CD4-positive, alpha-beta T cell (primary cell): ENCODE data around the gene TNRC6A. TPM values are rescaled to one million over a fixed set of nuclear protein-coding genes. Genes with fewer than 3 reads are reported as not detected.
"Not testable (repeated sequence)": the region's sequence is repeated elsewhere in the genome, so short reads cannot be mapped to it uniquely, and the experiment has no call there.

Source experiments
- ATAC-seq: fragments of 200-7000 bp; cut with Tn5 transposase; one replicate; pipeline ENCODE4 v1.10.0; 2022; ENCODE audit warnings: mild to moderate bottlenecking; ENCODE audit not compliant: poor library complexity
- CTCF ChIA-PET: fragments of 350-600 bp; sonication (Branson Sonifier 250); formaldehyde crosslinking; loops from one replicate; lab custom pipeline; 2021; ENCODE audit warnings: antibody characterized with exemption, inconsistent platforms; lab: Charles Lee
- POLR2A ChIA-PET: fragments of 350-600 bp; sonication (Branson Sonifier 250); formaldehyde crosslinking; loops from one replicate; lab custom pipeline; 2021; ENCODE audit warnings: antibody characterized with exemption, inconsistent platforms; lab: Charles Lee
- DNase-seq, 14 experiments: peaks; one replicate each; pipeline ENCODE4 v3.0.0-alpha.2; 2013 to 2020; ENCODE audit warnings: mixed read lengths in 2 of 14
- H3K27ac ChIP-seq, 2 donors: one replicate each; pipeline versions ENCODE4 v1.5.1 to v1.7.0; 2013; ENCODE audit warnings: low read length in 2 of 2, low read depth in 1 of 2, mild to moderate bottlenecking in 1 of 2
- H3K27me3 ChIP-seq, 2 experiments: 1 replicate in 1 of 2; 2 replicates in 1 of 2; pipeline versions ENCODE4 v1.6.1 to v1.7.0; 2013; ENCODE audit warnings: low read length in 2 of 2, control low read depth in 1 of 2, mild to moderate bottlenecking in 1 of 2, moderate library complexity in 1 of 2; ENCODE audit not compliant: insufficient read depth in 2 of 2, control insufficient read depth in 1 of 2
- H3K36me3 ChIP-seq: one replicate; pipeline ENCODE4 v1.6.1; 2013; ENCODE audit warnings: low read length, control low read depth; ENCODE audit not compliant: insufficient read depth
- H3K4me1 ChIP-seq: one replicate; pipeline ENCODE4 v1.6.1; 2013; ENCODE audit warnings: low read length, control low read depth; ENCODE audit not compliant: insufficient read depth
- H3K4me3 ChIP-seq: one replicate; pipeline ENCODE4 v1.5.1; 2013; ENCODE audit warnings: mild to moderate bottlenecking, low read length, moderate library complexity
- H3K9me3 ChIP-seq, 2 experiments: 1 replicate in 1 of 2; 2 replicates in 1 of 2; pipeline versions ENCODE4 v1.6.1 to v1.7.0; 2013; ENCODE audit warnings: low read length in 2 of 2, mild to moderate bottlenecking in 2 of 2, control low read depth in 1 of 2, moderate library complexity in 1 of 2; ENCODE audit not compliant: control insufficient read depth in 1 of 2, insufficient read depth in 1 of 2
- H3K27ac Mint-ChIP-seq: one replicate; pipeline ENCODE4 v1.8.0; 2020; ENCODE audit warnings: mixed read lengths
- H3K27me3 Mint-ChIP-seq: one replicate; pipeline ENCODE4 v1.8.0; 2021; ENCODE audit warnings: mixed read lengths
- H3K36me3 Mint-ChIP-seq: one replicate; pipeline ENCODE4 v1.8.0; 2021; ENCODE audit warnings: low read depth, mixed read lengths
- H3K4me1 Mint-ChIP-seq: one replicate; pipeline ENCODE4 v1.8.0; 2021; ENCODE audit warnings: low read depth, mixed read lengths
- H3K4me3 Mint-ChIP-seq: one replicate; pipeline ENCODE4 v1.8.0; 2020; ENCODE audit warnings: mild to moderate bottlenecking, mixed read lengths
- H3K9me3 Mint-ChIP-seq: one replicate; pipeline ENCODE4 v1.8.0; 2020; ENCODE audit warnings: mixed read lengths
- intact Hi-C, 2 experiments: fragments of 100-400 bp; cut with DNase I in 1 of 2; cut with micrococcal nuclease in 1 of 2; formaldehyde crosslinking; loops; one replicate each; pipeline versions ENCODE4 v1.15.1 to v1.9.0; 2023 to 2025; cut with DNase I, micrococcal nuclease
- total RNA-seq, 174 experiments: library from RNA in 2 of 174; stranded (reverse) in 2 of 174; gene quantifications; one replicate each; pipeline ENCODE4 v1.2.3 and lab custom pipeline; 2021 to 2026
- TF ChIP-seq, protein P1 (sequence below): fragments of 200-600 bp; IDR thresholded peaks from one replicate; pipeline ENCODE4 v1.8.0; 2022; ENCODE audit warnings: antibody characterized with exemption, mild to moderate bottlenecking

TNRC6A gene
- total RNA-seq, 2 experiments from 2014 or later: 70.4 to 74.6 TPM

DNA sequence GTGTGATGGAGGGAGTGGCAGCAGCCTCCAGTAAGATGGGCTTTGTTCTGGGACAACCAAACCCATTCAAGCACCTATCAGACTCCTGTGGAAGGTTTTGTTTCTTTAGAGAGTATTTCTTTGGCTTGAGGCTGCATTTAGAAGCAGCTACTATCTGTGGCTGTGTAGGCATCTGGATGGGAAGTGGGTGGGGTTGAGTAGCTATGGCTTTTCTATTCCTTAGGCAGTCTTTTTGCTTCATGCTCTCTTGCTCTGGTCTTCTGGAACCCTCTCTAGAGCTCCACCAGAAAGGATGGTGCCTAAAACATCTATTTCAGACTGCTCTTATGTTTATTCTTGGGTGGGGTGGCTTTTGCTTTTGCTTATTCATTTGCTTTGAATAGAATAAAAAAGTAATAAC is 19.9 kb downstream of the TNRC6A start:
- TF ChIP-seq, protein P1, sequence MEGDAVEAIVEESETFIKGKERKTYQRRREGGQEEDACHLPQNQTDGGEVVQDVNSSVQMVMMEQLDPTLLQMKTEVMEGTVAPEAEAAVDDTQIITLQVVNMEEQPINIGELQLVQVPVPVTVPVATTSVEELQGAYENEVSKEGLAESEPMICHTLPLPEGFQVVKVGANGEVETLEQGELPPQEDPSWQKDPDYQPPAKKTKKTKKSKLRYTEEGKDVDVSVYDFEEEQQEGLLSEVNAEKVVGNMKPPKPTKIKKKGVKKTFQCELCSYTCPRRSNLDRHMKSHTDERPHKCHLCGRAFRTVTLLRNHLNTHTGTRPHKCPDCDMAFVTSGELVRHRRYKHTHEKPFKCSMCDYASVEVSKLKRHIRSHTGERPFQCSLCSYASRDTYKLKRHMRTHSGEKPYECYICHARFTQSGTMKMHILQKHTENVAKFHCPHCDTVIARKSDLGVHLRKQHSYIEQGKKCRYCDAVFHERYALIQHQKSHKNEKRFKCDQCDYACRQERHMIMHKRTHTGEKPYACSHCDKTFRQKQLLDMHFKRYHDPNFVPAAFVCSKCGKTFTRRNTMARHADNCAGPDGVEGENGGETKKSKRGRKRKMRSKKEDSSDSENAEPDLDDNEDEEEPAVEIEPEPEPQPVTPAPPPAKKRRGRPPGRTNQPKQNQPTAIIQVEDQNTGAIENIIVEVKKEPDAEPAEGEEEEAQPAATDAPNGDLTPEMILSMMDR: no peak
- ChIA-PET POLR2A (interaction anchor here (1.0 to 1.6 kb wide), 2 partner anchors 12 to 21 kb away, joined by 4 to 6 read pairs; no protein-coding TSS in a partner anchor), CTCF (interaction anchor here (0.9 kb wide), 1 partner anchor 9 kb away, joined by 3 read pairs; no protein-coding TSS in a partner anchor)
- H3K27ac Mint-ChIP-seq: peak overlapping the region; percentile 26
- H3K4me1 Mint-ChIP-seq: peaks cover 82% of the 10 kb centered on the region
- Histone ChIP-seq H3K4me1 (peaks cover 31% of the 10 kb centered on the region), H3K9me3 (no peaks in the 10 kb centered on the region), H3K4me3 (no peak overlapping the region), H3K27ac (no peak overlapping the region), H3K36me3 (peaks cover 20% of the 10 kb centered on the region), H3K27me3 (no peaks in the 10 kb centered on the region)
- ATAC-seq (no peak), DNase-seq (no peak)
- peaks cover 45% of the 10 kb centered on the region for H3K36me3 Mint-ChIP-seq
- no peaks in the 10 kb centered on the region for H3K27me3 Mint-ChIP-seq
- no peak overlapping the region for H3K4me3 Mint-ChIP-seq
- no peaks in the 10 kb centered on the region for H3K9me3 Mint-ChIP-seq
- intact Hi-C loops: no loop called here

DNA sequence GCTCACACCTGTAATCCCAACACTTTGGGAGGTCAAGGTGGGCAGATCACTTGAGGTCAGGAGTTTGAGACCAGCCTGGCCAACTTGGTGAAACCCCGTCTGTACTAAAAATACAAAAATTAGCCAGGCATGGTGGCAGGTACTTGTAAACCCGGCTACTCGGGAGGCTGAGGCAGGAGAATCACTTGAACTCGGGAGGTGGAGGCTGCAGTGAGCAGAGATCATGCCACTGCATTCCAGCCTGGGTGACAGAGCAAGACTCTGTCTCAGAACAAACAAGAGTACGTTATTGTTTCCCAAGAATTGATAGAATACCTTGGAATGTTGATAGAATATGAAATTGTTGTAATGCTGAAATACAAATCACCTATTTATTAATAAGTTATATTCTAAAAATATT is 20.4 kb downstream of the TNRC6A start:
- DNase-seq, H3K27ac Mint-ChIP-seq, H3K27ac ChIP-seq, H3K9me3 Mint-ChIP-seq, ATAC-seq, CTCF ChIA-PET, H3K4me3 ChIP-seq, H3K9me3 ChIP-seq, H3K4me3 Mint-ChIP-seq, H3K27me3 Mint-ChIP-seq, H3K27me3 ChIP-seq, intact Hi-C loops: not testable (repeated sequence)
- Mint-ChIP-seq H3K4me1 (peaks cover 82% of the 10 kb centered on the region), H3K36me3 (peaks cover 41% of the 10 kb centered on the region)
- peaks cover 20% of the 10 kb centered on the region for H3K36me3 ChIP-seq
- H3K4me1 ChIP-seq: peaks cover 28% of the 10 kb centered on the region
- POLR2A ChIA-PET: interaction anchor here (1.0 kb wide), 1 partner anchor 13 kb away, joined by 4 read pairs; no protein-coding TSS in a partner anchor

DNA sequence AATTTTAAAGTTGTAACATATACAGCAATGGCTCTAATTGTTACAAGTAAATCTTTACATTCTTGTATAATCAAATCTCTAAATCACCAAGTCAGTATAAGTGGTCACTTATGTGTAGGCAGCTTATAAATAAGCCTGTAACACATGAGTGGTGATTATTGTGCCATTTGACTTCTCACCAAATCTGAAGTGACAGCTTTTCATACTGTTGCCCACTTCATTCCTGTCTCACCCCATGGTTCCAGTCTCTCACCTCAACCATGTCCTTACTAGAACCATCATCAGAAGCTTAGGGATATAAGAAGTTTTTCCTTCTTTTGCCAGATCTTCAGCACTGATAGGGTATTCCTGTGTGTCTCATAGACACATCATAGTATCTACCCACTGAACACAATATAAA is 23.5 kb downstream of the TNRC6A start:
- H3K36me3 Mint-ChIP-seq: peaks cover 30% of the 10 kb centered on the region
- H3K9me3 ChIP-seq: no peaks in the 10 kb centered on the region
- no peak for ATAC-seq
- peaks cover 10% of the 10 kb centered on the region for H3K36me3 ChIP-seq
- no peaks in the 10 kb centered on the region for H3K9me3 Mint-ChIP-seq
- DNase-seq: no peak
- peaks cover 74% of the 10 kb centered on the region for H3K4me1 Mint-ChIP-seq
- POLR2A ChIA-PET: no interaction called here
- no peaks in the 10 kb centered on the region for H3K27me3 ChIP-seq
- CTCF ChIA-PET: interaction anchor here (1.4 kb wide), 1 partner anchor 22 kb away, joined by 5 read pairs; no protein-coding TSS in a partner anchor
- no peak overlapping the region for H3K4me3 ChIP-seq
- H3K27ac Mint-ChIP-seq: peak overlapping the region; percentile 3
- no peak overlapping the region for H3K4me3 Mint-ChIP-seq
- intact Hi-C loops: no loop called here
- H3K27me3 Mint-ChIP-seq: no peaks in the 10 kb centered on the region
- peaks cover 17% of the 10 kb centered on the region for H3K4me1 ChIP-seq
- H3K27ac ChIP-seq: no peak overlapping the region
- TF ChIP-seq, protein P1: no peak

- Mint-ChIP-seq H3K27ac (peak overlapping the region; percentile 3), H3K27me3 (no peaks in the 10 kb centered on the region), H3K36me3 (peaks cover 27% of the 10 kb centered on the region), H3K4me3 (no peak overlapping the region), H3K4me1 (peaks cover 69% of the 10 kb centered on the region), H3K9me3 (no peaks in the 10 kb centered on the region)
- Histone ChIP-seq H3K27ac (no peak overlapping the region), H3K36me3 (peaks cover 14% of the 10 kb centered on the region), H3K9me3 (no peaks in the 10 kb centered on the region), H3K4me3 (no peak overlapping the region), H3K4me1 (peaks cover 17% of the 10 kb centered on the region), H3K27me3 (no peaks in the 10 kb centered on the region)
- ChIA-PET POLR2A (no interaction called here), CTCF (interaction anchor here (1.4 kb wide), 1 partner anchor 22 kb away, joined by 5 read pairs; no protein-coding TSS in a partner anchor)
- peak; percentile 26 for ATAC-seq
- intact Hi-C loops: no loop called here
- TF ChIP-seq, protein P1: no peak
- peak in 1 of 14 experiments; percentile 17 for DNase-seq
Observed at GRCh38 chr16:24753437-24753836, 24.0 kb downstream of the TNRC6A start.
